Right atrium auricular region (tissue), 2 donors: ENCODE results near the gene BCAN. TPM values are rescaled to one million over a fixed set of nuclear protein-coding genes. Genes with fewer than 3 reads are reported as not detected.

Experiments
- DNase-seq: peaks from one replicate; pipeline ENCODE4 v3.0.0-alpha.2; 2019; ENCODE audit warnings: low spot score
- H3K27ac ChIP-seq, 2 donors: fragments of 200-600 bp; sonication (generic); 1 replicate in 1 of 2; 2 replicates in 1 of 2; pipeline ENCODE4 v1.5.1; 2016 to 2019
- H3K27me3 ChIP-seq, 2 donors: fragments of 200-600 bp; sonication (generic); one replicate each; pipeline versions ENCODE4 v1.5.1 to v1.6.0; 2017 to 2019
- H3K36me3 ChIP-seq: fragments of 200-600 bp; sonication (generic); one replicate; pipeline ENCODE4 v1.5.1; 2016
- H3K4me1 ChIP-seq, 2 donors: fragments of 200-600 bp; sonication (generic); one replicate each; pipeline versions ENCODE4 v1.5.1 to v1.6.0; 2017 to 2019
- H3K4me3 ChIP-seq, 2 donors: fragments of 200-600 bp; sonication (generic); 1 replicate in 1 of 2; 2 replicates in 1 of 2; pipeline ENCODE4 v1.5.1; 2017 to 2019; ENCODE audit warnings: mild to moderate bottlenecking in 1 of 2, moderate library complexity in 1 of 2
- H3K9me3 ChIP-seq, 2 donors: fragments of 200-600 bp; sonication (generic); one replicate each; pipeline ENCODE4 v1.5.1; 2019
- CTCF ChIP-seq, 2 donors: fragments of 200-600 bp; sonication (generic); IDR thresholded peaks; one replicate each; pipeline ENCODE4 v1.5.1; 2019; ENCODE audit warnings: antibody characterized with exemption in 2 of 2
- total RNA-seq, 2 donors: library from RNA; depleted of rRNA; stranded (reverse); fragments of >200 nt; gene quantifications; one replicate each; pipeline ENCODE4 v1.1.0, GENCODE V29; 2016

Gene BCAN
- total RNA-seq, 2 donors from 2014 or later, result not detected

DNA sequence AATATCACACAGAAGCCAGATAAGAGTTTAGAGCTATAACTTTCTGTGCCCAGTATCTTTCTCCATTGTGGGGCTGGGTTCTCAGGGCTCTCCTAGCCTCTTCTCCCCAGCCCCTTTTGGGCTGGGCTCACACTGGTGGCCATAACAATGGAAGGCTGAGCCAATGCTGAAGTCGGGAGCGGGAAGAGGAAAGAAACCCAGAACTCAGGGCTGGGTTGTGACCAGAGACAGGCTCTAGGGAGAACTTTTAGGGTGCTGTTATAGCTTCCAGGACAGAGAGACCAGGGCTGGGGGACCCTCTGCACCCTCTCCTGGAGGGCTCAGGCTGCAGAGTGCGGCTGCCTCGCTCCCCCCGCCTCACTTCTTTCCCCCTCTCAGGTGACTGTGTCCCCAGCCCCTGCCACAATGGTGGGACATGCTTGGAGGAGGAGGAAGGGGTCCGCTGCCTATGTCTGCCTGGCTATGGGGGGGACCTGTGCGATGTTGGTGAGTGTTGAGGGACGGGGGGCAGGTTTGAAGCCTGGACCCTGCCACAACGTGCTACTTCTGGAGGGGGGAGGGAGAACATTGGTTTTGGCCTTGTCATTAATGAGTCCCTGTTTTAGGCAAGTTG, 14.1 kb downstream of the BCAN start:
- Histone ChIP-seq H3K36me3 (no peaks in the 10 kb centered on the region), H3K4me3 (no peak overlapping the region), H3K9me3 (no peaks in the 10 kb centered on the region), H3K4me1 (peaks cover 0 to 54% of the 10 kb centered on the region in 2 donors), H3K27ac (no peak overlapping the region), H3K27me3 (no peaks in the 10 kb centered on the region)
- no peak for TF ChIP-seq CTCF (IDR thresholded peaks at IDR 0.05)
- no peak for DNase-seq

DNA sequence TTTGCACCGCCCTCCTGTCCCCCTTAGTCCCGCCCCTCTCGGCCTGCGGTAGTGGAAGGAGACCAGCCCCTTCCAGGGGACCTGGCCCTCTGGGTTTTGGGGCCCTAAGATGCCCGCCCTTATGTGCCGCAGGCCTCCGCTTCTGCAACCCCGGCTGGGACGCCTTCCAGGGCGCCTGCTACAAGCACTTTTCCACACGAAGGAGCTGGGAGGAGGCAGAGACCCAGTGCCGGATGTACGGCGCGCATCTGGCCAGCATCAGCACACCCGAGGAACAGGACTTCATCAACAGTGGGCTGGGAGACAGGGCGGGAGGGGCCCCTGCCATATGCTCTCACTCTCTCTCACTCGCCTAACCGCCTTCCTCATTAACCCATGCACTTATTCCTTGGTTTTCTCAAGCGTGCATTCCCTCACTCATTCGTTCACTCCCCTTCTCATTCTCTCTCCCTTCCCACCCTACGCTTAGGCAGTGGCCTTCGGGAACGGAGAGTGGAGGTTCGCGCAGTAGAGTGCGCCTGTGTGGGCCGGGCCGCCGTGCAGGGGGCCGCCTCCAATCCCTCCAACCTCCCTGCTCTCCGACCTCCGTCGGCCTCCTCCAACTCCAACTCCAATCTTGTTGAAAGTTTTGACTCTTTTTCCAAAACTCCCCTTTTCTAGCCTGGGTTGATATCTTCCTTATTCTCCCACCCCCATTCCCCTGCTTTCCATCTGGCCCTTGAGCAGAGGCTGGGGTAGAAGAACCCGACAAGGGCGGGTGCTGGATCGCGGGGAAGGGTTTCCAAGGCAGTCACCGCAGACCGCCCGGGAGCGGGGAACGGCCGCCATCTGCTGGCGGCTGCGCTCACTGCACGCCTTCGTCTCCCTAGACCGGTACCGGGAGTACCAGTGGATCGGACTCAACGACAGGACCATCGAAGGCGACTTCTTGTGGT, 15.2 kb downstream of the BCAN start:
- no peaks in the 10 kb centered on the region for H3K27me3 ChIP-seq

GRCh38 chr1:156657741-156658319, 15.9 kb downstream of the BCAN start:
- Histone ChIP-seq H3K4me1 (peaks cover 0 to 72% of the 10 kb centered on the region in 2 donors), H3K4me3 (peak overlapping the region in 1 of 2 donors; percentile 40), H3K36me3 (no peaks in the 10 kb centered on the region), H3K9me3 (no peaks in the 10 kb centered on the region), H3K27ac (peak overlapping the region in 1 of 2 donors; percentile 17), H3K27me3 (no peaks in the 10 kb centered on the region)
- DNase-seq, result no peak
- TF ChIP-seq CTCF (IDR thresholded peaks at IDR 0.05), result no peak

More for the DNA sequence above, 15.2 kb downstream of the BCAN start:
- Histone ChIP-seq H3K4me3 (peak overlapping the region; percentile 4 to 40), H3K4me1 (peaks cover 0 to 65% of the 10 kb centered on the region in 2 donors), H3K27ac (peak overlapping the region in 1 of 2 donors; percentile 17), H3K9me3 (no peaks in the 10 kb centered on the region), H3K36me3 (no peaks in the 10 kb centered on the region)
- DNase-seq, result peak; percentile 85
- peak; percentile 86 to 98 for TF ChIP-seq CTCF (IDR thresholded peaks at IDR 0.05)

GRCh38 chr1:156658496-156658895, 16.6 kb downstream of the BCAN start:
- no peak for DNase-seq
- Histone ChIP-seq H3K9me3 (no peaks in the 10 kb centered on the region), H3K4me1 (peaks cover 0 to 79% of the 10 kb centered on the region in 2 donors), H3K4me3 (no peak overlapping the region), H3K27ac (no peak overlapping the region), H3K27me3 (no peaks in the 10 kb centered on the region), H3K36me3 (no peaks in the 10 kb centered on the region)
- no peak for TF ChIP-seq CTCF (IDR thresholded peaks at IDR 0.05)

GRCh38 chr1:156658945-156659574, 17.1 kb downstream of the BCAN start:
- Histone ChIP-seq H3K27ac (peak overlapping the region in 1 of 2 donors; percentile 93), H3K4me3 (peak overlapping the region in 1 of 2 donors; percentile 30), H3K9me3 (no peaks in the 10 kb centered on the region), H3K27me3 (no peaks in the 10 kb centered on the region), H3K4me1 (peaks cover 0 to 84% of the 10 kb centered on the region in 2 donors), H3K36me3 (no peaks in the 10 kb centered on the region)
- no peak for TF ChIP-seq CTCF (IDR thresholded peaks at IDR 0.05)
- no peak for DNase-seq
